ENCODE measurements around the gene VEPH1. TPM values are rescaled to one million over a fixed set of nuclear protein-coding genes. Genes with fewer than 3 reads are reported as not detected.
"Not testable (repeated sequence)": the region's sequence is repeated elsewhere in the genome, so short reads cannot be mapped to it uniquely, and the experiment has no call there.

The VEPH1 gene
- total RNA-seq, 1 experiment from 2014 or later, result not detected

- not testable (repeated sequence) for DNase-seq (ENCODE audit: low spot score)
Observed at GRCh38 chr3:157350651-157351050, 152.6 kb downstream of the VEPH1 start.

GRCh38 chr3:157348304-157349075 lies 154.7 kb downstream of the VEPH1 start:
- not testable (repeated sequence) for DNase-seq (ENCODE audit: low spot score)

GRCh38 chr3:157347577-157348303 lies 155.5 kb downstream of the VEPH1 start:
- DNase-seq (ENCODE audit: low spot score), result no peak

GRCh38 chr3:157336252-157337009 lies 166.8 kb downstream of the VEPH1 start:
- DNase-seq (ENCODE audit: low spot score), result peak; percentile 17

- DNase-seq (ENCODE audit: low spot score), result peak; percentile 51
Observed at GRCh38 chr3:157335233-157336076, 167.8 kb downstream of the VEPH1 start.

GRCh38 chr3:157333551-157333991 lies 169.6 kb downstream of the VEPH1 start:
- no peak for DNase-seq (ENCODE audit: low spot score)

- no peak for DNase-seq (ENCODE audit: low spot score)
Observed at GRCh38 chr3:157330206-157330605, 173.0 kb downstream of the VEPH1 start.

- DNase-seq (ENCODE audit: low spot score), result no peak
Observed at GRCh38 chr3:157329551-157329950, 173.7 kb downstream of the VEPH1 start.

- DNase-seq (ENCODE audit: low spot score), result no peak
Observed at GRCh38 chr3:157327837-157328236, 175.4 kb downstream of the VEPH1 start.

GRCh38 chr3:157327018-157327417 lies 176.2 kb downstream of the VEPH1 start:
- DNase-seq (ENCODE audit: low spot score), result no peak

GRCh38 chr3:157324869-157325268 lies 178.3 kb downstream of the VEPH1 start:
- not testable (repeated sequence) for DNase-seq (ENCODE audit: low spot score)

GRCh38 chr3:157323360-157323759 lies 179.9 kb downstream of the VEPH1 start:
- DNase-seq (ENCODE audit: low spot score), result no peak

- DNase-seq (ENCODE audit: low spot score), result no peak
Observed at GRCh38 chr3:157319672-157320071, 183.5 kb downstream of the VEPH1 start.

- no peak for DNase-seq (ENCODE audit: low spot score)
Observed at GRCh38 chr3:157318639-157319288, 184.5 kb downstream of the VEPH1 start.

- no peak for DNase-seq (ENCODE audit: low spot score)
Observed at GRCh38 chr3:157317895-157318294, 185.3 kb downstream of the VEPH1 start.

GRCh38 chr3:157313186-157313585 lies 190.0 kb downstream of the VEPH1 start:
- no peak for DNase-seq (ENCODE audit: low spot score)

GRCh38 chr3:157312376-157312745 lies 190.9 kb downstream of the VEPH1 start:
- no peak for DNase-seq (ENCODE audit: low spot score)

GRCh38 chr3:157311633-157312375 lies 191.4 kb downstream of the VEPH1 start:
- DNase-seq (ENCODE audit: low spot score), result no peak

GRCh38 chr3:157310329-157311052 lies 192.7 kb downstream of the VEPH1 start:
- DNase-seq (ENCODE audit: low spot score), result no peak
